Hippocampal formation (tissue), 2 donors: ENCODE measurements around the gene PRKAR1A.

Experiments
- DNase-seq, 2 donors: peaks; one replicate each; lab custom pipeline; 2025; lab: John Stamatoyannopoulos, UW

PRKAR1A gene

GRCh38 chr17:68542698-68543463, 30.7 kb downstream of the PRKAR1A start:
- no peak for DNase-seq

GRCh38 chr17:68544111-68544915, 32.1 kb downstream of the PRKAR1A start:
- DNase-seq = no peak

- DNase-seq = no peak
Observed at GRCh38 chr17:68556551-68556950, 44.3 kb downstream of the PRKAR1A start.

- no peak for DNase-seq
Observed at GRCh38 chr17:68559316-68559715, 47.1 kb downstream of the PRKAR1A start.

GRCh38 chr17:68560966-68561720, 48.9 kb downstream of the PRKAR1A start:
- no peak for DNase-seq

- no peak for DNase-seq
Observed at GRCh38 chr17:68562736-68563135, 50.5 kb downstream of the PRKAR1A start.

GRCh38 chr17:68564415-68565111, 52.3 kb downstream of the PRKAR1A start:
- no peak for DNase-seq

- DNase-seq = peak in 1 of 2 donors; percentile 20
Observed at GRCh38 chr17:68565661-68566441, 53.6 kb downstream of the PRKAR1A start.

GRCh38 chr17:68566442-68566738, 54.2 kb downstream of the PRKAR1A start:
- no peak for DNase-seq

GRCh38 chr17:68567035-68567434, 54.8 kb downstream of the PRKAR1A start:
- DNase-seq = no peak

- DNase-seq = no peak
Observed at GRCh38 chr17:68567581-68567980, 55.4 kb downstream of the PRKAR1A start.

GRCh38 chr17:68568581-68568980, 56.4 kb downstream of the PRKAR1A start:
- no peak for DNase-seq

- DNase-seq = no peak
Observed at GRCh38 chr17:68569346-68569745, 57.1 kb downstream of the PRKAR1A start.

- DNase-seq = no peak
Observed at GRCh38 chr17:68570526-68570925, 58.3 kb downstream of the PRKAR1A start.

- no peak for DNase-seq
Observed at GRCh38 chr17:68572138-68572842, 60.1 kb downstream of the PRKAR1A start.

- DNase-seq = no peak
Observed at GRCh38 chr17:68573338-68573737, 61.1 kb downstream of the PRKAR1A start.

- no peak for DNase-seq
Observed at GRCh38 chr17:68576137-68576536, 63.9 kb downstream of the PRKAR1A start.

- no peak for DNase-seq
Observed at GRCh38 chr17:68576811-68577496, 64.7 kb downstream of the PRKAR1A start.

GRCh38 chr17:68577497-68577821, 65.2 kb downstream of the PRKAR1A start:
- no peak for DNase-seq

GRCh38 chr17:68578236-68578635, 66.0 kb downstream of the PRKAR1A start:
- no peak for DNase-seq
